H1 (cell line): ENCODE results near the gene KCNH1. TPM values are rescaled to one million over a fixed set of nuclear protein-coding genes. Genes with fewer than 3 reads are reported as not detected.

ENCODE experiments used
- BRCA1 ChIP-seq: IDR thresholded peaks from 2 replicates; pipeline ENCODE4 v1.6.1; 2012; ENCODE audit warnings: low read depth, low read length, improper control_type of control experiment
- RXRA ChIP-seq: IDR thresholded peaks from 2 replicates; pipeline ENCODE4 v1.6.1; 2011; ENCODE audit warnings: low read depth, mild to moderate bottlenecking, low read length, moderate library complexity; ENCODE audit not compliant: insufficient read depth
- SP1 ChIP-seq: IDR thresholded peaks from 2 replicates; pipeline ENCODE4 v1.6.1; 2011; ENCODE audit warnings: low read depth, low read length
- polyA plus RNA-seq, 7 experiments: library from polyadenylated mRNA; depleted of rRNA in 3 of 7; stranded (reverse) in 5 of 7; unstranded in 2 of 7; fragments of >200 nt in 5 of 7; fragments of 200-250 nt in 2 of 7; gene quantifications; 1 replicate in 5 of 7; 2 replicates in 1 of 7; 4 replicates in 1 of 7; pipeline versions ENCODE4 v1.2.1 to v1.2.3, GENCODE V29; 2011 to 2013; ENCODE audit warnings: missing spikeins in 2 of 7, mixed read lengths in 2 of 7
- total RNA-seq: library from RNA; stranded (reverse); fragmentation: NEBNext Ultra II Directional; extraction: Animal tissue kit (Norgen Biotek cat#: 25700); gene quantifications from 2 replicates; pipeline ENCODE4 v1.2.1, GENCODE V29; 2021

The KCNH1 gene
- total and polyA plus RNA-seq, 2 of the 8 experiments (the other 6 are each of a cell fraction or from before 2014, with no cell fraction given) = 0.27 to 0.34 TPM

- no peak for TF ChIP-seq SP1
- no peak for TF ChIP-seq BRCA1
- TF ChIP-seq RXRA = no peak
These were observed 481.5 kb downstream of the KCNH1 start (continued) for GRCh38 chr1:210652329-210652954.
